MM.1S (cell line): ENCODE measurements around the gene MCHR1.

Experiments used
- DNase-seq: peaks from one replicate; pipeline ENCODE4 v3.0.0-alpha.2; 2015
- H2AFZ ChIP-seq: fragments of 300-600 bp; sonication (generic); 2 replicates; pipeline ENCODE4 v1.6.0; 2016; ENCODE audit warnings: antibody characterized with exemption, low read length
- H3F3A ChIP-seq: fragments of 300-600 bp; sonication (generic); 2 replicates; pipeline ENCODE4 v1.6.1; 2016; ENCODE audit warnings: mild to moderate bottlenecking, antibody characterized with exemption, low read length, moderate library complexity, mixed read lengths; ENCODE audit not compliant: insufficient read depth
- H3K27ac ChIP-seq: fragments of 300-600 bp; sonication (generic); 2 replicates; pipeline ENCODE4 v1.5.1; 2016; ENCODE audit warnings: mild to moderate bottlenecking, low read length
- H3K27me3 ChIP-seq: fragments of 300-600 bp; sonication (generic); replicated peaks from 2 replicates; pipeline ENCODE4 v1.6.0; 2016; ENCODE audit warnings: low read length; ENCODE audit not compliant: insufficient read depth
- H3K36me3 ChIP-seq: fragments of 300-600 bp; sonication (generic); replicated peaks from 2 replicates; pipeline ENCODE4 v1.6.1; 2016; ENCODE audit warnings: mild to moderate bottlenecking, low read length, mixed read lengths; ENCODE audit not compliant: insufficient read depth
- H3K4me1 ChIP-seq: fragments of 300-600 bp; sonication (generic); 2 replicates; pipeline ENCODE4 v1.6.1; 2016; ENCODE audit warnings: low read length, mixed read lengths
- H3K4me2 ChIP-seq: fragments of 300-600 bp; sonication (generic); 2 replicates; pipeline ENCODE4 v1.6.0; 2016; ENCODE audit warnings: low read depth, low read length
- H3K4me3 ChIP-seq: fragments of 300-600 bp; sonication (generic); 2 replicates; pipeline ENCODE4 v1.5.1; 2016; ENCODE audit warnings: low read length, mixed read lengths
- H3K79me2 ChIP-seq: fragments of 300-600 bp; sonication (generic); 2 replicates; pipeline ENCODE4 v1.6.1; 2016; ENCODE audit warnings: mixed run types, low read length, mixed read lengths
- H3K9ac ChIP-seq: fragments of 300-600 bp; sonication (generic); 2 replicates; pipeline ENCODE4 v1.6.1; 2016; ENCODE audit warnings: low read length, mixed read lengths
- H3K9me2 ChIP-seq: fragments of 300-600 bp; sonication (generic); replicated peaks from 2 replicates; pipeline ENCODE4 v1.6.1; 2016; ENCODE audit warnings: mild to moderate bottlenecking, low read length, mixed read lengths; ENCODE audit not compliant: insufficient read depth
- H3K9me3 ChIP-seq: fragments of 300-600 bp; sonication (generic); replicated peaks from 2 replicates; pipeline ENCODE4 v1.6.1; 2016; ENCODE audit warnings: mild to moderate bottlenecking, low read length, mixed read lengths; ENCODE audit not compliant: insufficient read depth
- H4K20me1 ChIP-seq: fragments of 300-600 bp; sonication (generic); 2 replicates; pipeline ENCODE4 v1.6.1; 2016; ENCODE audit warnings: mild to moderate bottlenecking, low read length, moderate library complexity, mixed read lengths; ENCODE audit not compliant: insufficient read depth
- CTCF ChIP-seq: fragments of 300-600 bp; sonication (generic); IDR thresholded peaks from 2 replicates; pipeline ENCODE4 v1.5.1; 2016; ENCODE audit warnings: antibody characterized with exemption, low read length, mixed read lengths
- EZH2 ChIP-seq: fragments of 300-600 bp; sonication (generic); optimal IDR thresholded peaks from 2 replicates; pipeline ENCODE3; 2017; ENCODE audit warnings: low read depth, mild to moderate bottlenecking, antibody characterized with exemption, low read length, mixed read lengths
- EZH2phosphoT487 ChIP-seq: fragments of 300-600 bp; sonication (generic); IDR thresholded peaks from 2 replicates; pipeline ENCODE4 v1.6.1; 2018; ENCODE audit warnings: antibody characterized with exemption, low read length

MCHR1 gene

DNA sequence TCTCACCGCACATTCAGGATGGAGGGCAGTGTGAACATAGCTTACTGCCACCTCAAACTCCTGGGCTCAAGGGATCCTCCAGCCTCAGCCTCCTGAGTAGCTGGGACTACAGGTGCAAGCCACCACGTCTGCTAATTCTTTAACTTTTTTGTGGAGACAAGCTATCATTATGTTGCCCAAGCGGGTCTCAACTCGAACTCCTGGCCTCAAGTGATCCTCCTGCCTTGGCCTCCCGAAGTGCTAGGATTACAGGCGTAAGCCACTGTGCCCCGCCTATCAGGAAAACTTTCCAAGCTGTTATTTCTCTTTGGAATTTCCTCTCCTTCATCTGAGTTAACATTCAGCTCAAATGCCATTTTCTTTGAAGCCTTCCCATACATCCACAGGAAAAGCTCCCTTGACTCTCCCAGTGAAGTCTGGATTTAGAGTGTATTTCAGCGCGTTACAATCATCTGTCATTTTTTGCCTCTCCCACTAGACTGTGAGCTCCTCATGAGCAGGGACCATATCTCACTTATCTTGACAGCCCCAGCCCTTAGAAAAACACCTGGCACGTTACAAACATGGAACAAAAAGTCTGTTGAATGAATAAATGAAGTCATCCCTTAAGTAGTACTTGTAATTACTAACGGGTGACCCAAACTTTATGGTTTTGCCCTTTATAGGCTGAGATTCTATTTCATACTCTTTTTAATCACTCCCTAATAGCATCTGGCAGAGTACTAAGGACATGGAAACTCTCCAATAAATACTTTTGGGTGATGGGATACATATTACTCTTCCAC is 45.0 kb upstream of the MCHR1 start:
- Histone ChIP-seq H4K20me1 (0 out of 2 replicates have a peak, but pooled peaks cover 6% of the 10 kb centered on the region), H3K4me3 (no peak overlapping the region), H3K79me2 (peaks cover 70% of the 10 kb centered on the region), H3K9ac (no peak overlapping the region), H3K4me1 (peaks cover 7% of the 10 kb centered on the region), H3K9me3 (no peaks in the 10 kb centered on the region), H3F3A (no peaks in the 10 kb centered on the region), H3K27me3 (no peaks in the 10 kb centered on the region), H3K27ac (no peak overlapping the region), H3K4me2 (no peak overlapping the region), H2AFZ (no peak overlapping the region), H3K9me2 (no peaks in the 10 kb centered on the region), H3K36me3 (no peaks in the 10 kb centered on the region)
- no peak for TF ChIP-seq CTCF
- TF ChIP-seq EZH2 = no peak
- TF ChIP-seq EZH2phosphoT487 = no peak
- DNase-seq = no peak

DNA sequence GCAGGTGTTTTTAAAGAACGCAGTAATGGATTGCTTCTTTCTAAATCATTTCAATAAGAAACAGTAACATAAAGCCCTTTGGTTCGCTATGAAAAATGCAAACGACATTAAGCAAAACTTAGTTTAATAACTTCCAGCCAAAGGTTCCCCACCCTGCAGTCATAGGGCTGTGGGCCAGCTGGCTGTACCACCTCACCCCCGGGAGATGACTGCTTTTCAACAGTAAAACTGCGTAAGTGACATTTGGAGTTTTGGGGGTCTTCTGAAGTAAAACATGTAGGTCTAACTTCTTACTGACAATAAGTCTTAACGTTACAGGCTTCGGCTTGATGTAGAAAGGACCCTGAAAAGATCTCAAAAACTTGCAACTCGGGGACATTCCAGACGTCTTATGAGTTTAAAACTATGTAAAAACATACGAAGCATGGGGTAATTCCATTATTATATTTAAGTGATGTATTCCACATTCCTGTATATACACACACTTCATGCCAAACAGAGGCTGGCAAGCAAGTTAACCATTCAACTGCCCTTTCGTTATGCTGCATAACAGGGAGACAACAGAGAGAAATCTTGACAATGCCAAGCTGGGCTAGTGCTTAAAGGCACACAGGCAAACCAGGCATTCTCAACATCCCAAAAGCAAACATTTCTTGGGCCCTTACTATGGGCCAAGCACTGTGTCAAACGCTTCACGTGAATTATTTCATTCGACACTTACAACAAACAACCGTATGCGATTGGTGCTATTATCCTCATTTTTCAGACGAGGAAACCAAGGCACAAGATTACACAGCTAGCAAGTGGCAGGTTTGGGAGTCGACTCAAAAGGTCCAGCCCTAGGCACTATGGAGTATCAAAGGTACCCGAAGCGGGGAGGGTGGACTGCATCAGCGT is 44.0 kb upstream of the MCHR1 start:
- Histone ChIP-seq H3K9me3 (no peaks in the 10 kb centered on the region), H3K79me2 (peaks cover 61% of the 10 kb centered on the region), H2AFZ (no peak overlapping the region), H3K9ac (peak overlapping the region; percentile 85; the same call in 1 of the 2 replicates), H3K27me3 (no peaks in the 10 kb centered on the region), H3F3A (no peaks in the 10 kb centered on the region), H3K36me3 (no peaks in the 10 kb centered on the region), H3K27ac (no peak overlapping the region), H3K4me2 (peak overlapping the region; percentile 93), H3K9me2 (no peaks in the 10 kb centered on the region), H3K4me1 (peaks cover 7% of the 10 kb centered on the region), H3K4me3 (peak overlapping the region; percentile 94), H4K20me1 (0 out of 2 replicates have a peak, but pooled peaks cover 6% of the 10 kb centered on the region)
- TF ChIP-seq EZH2phosphoT487 (no peak), EZH2 (no peak), CTCF (no peak)
- DNase-seq = no peak

DNA sequence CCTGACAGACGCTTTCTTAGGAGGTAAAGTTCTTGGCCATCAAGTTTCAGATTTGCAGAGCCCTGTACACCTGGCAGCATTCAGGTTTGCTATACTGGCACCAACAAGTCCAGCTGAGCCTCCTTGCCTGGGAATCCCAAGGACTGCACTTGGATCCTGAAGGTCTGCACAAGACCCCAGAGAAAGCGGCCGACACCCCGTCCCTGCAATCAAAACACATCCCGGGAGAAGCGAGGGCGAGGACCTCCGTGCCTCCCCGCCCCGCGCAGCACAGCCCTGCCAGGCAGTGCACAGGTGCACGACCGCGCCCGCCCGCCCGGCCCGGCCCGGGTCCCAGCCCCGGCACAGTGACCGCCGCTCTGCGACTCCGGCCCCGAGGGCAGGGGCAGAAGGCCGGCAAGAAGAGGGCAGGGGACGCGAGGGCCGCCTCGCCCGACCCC is 43.3 kb upstream of the MCHR1 start:
- Histone ChIP-seq H3F3A (no peaks in the 10 kb centered on the region), H4K20me1 (0 out of 2 replicates have a peak, but pooled peaks cover 6% of the 10 kb centered on the region), H3K27me3 (no peaks in the 10 kb centered on the region), H3K4me1 (peaks cover 7% of the 10 kb centered on the region), H3K4me3 (peak overlapping the region; percentile 94), H3K36me3 (no peaks in the 10 kb centered on the region), H3K4me2 (peak overlapping the region; percentile 93), H3K9me2 (no peaks in the 10 kb centered on the region), H3K27ac (peak overlapping the region; percentile 57; the same call in 1 of the 2 replicates), H2AFZ (peak overlapping the region; percentile 87), H3K79me2 (peaks cover 54% of the 10 kb centered on the region), H3K9me3 (no peaks in the 10 kb centered on the region), H3K9ac (peak overlapping the region; percentile 85)
- peak; percentile 41 for DNase-seq
- TF ChIP-seq EZH2 (no peak), EZH2phosphoT487 (no peak), CTCF (no peak)
